ES-I3 (cell line): Measurements from ENCODE around the gene ZSWIM8.
"Not testable (repeated sequence)": the region's sequence is repeated elsewhere in the genome, so short reads cannot be mapped to it uniquely, and the experiment has no call there.

Source experiments
- H3K36me3 ChIP-seq: 2 replicates; pipeline ENCODE4 v1.6.1; 2013; ENCODE audit warnings: mild to moderate bottlenecking, low read length, control low read depth, moderate library complexity; ENCODE audit not compliant: insufficient read depth
- H3K4me1 ChIP-seq: 2 replicates; pipeline ENCODE4 v1.6.1; 2013; ENCODE audit warnings: mild to moderate bottlenecking, control low read depth, low read length; ENCODE audit not compliant: insufficient read depth
- H3K9ac ChIP-seq: 2 replicates; pipeline ENCODE4 v1.6.1; 2013; ENCODE audit warnings: low read depth, mild to moderate bottlenecking, low read length, moderate library complexity
- H3K9me3 ChIP-seq: 2 replicates; pipeline ENCODE4 v1.6.1; 2013; ENCODE audit warnings: mild to moderate bottlenecking, low read length, moderate library complexity; ENCODE audit not compliant: control insufficient read depth, insufficient read depth

The ZSWIM8 gene

GRCh38 chr10:73824146-73824725, 38.8 kb downstream of the ZSWIM8 start:
- H3K36me3 ChIP-seq = peaks cover 10% of the 10 kb centered on the region; the same call in 1 of the 2 replicates
- H3K9me3 ChIP-seq = no peaks in the 10 kb centered on the region
- H3K9ac ChIP-seq = no peak overlapping the region
- no peaks in the 10 kb centered on the region for H3K4me1 ChIP-seq

- Histone ChIP-seq H3K9me3 (no peaks in the 10 kb centered on the region), H3K9ac (no peak overlapping the region), H3K4me1 (no peaks in the 10 kb centered on the region), H3K36me3 (peaks cover 10% of the 10 kb centered on the region; the same call in 1 of the 2 replicates)
These were observed 42.1 kb downstream of the ZSWIM8 start for GRCh38 chr10:73827346-73828089.

GRCh38 chr10:73828161-73828560, 42.8 kb downstream of the ZSWIM8 start:
- no peaks in the 10 kb centered on the region for H3K4me1 ChIP-seq
- no peaks in the 10 kb centered on the region for H3K9me3 ChIP-seq
- H3K36me3 ChIP-seq = peaks cover 10% of the 10 kb centered on the region; the same call in 1 of the 2 replicates
- H3K9ac ChIP-seq = no peak overlapping the region

GRCh38 chr10:73829090-73829489, 43.7 kb downstream of the ZSWIM8 start:
- not testable (repeated sequence) for H3K36me3 ChIP-seq, H3K9me3 ChIP-seq, H3K9ac ChIP-seq, H3K4me1 ChIP-seq

- H3K4me1 ChIP-seq = no peaks in the 10 kb centered on the region
- no peaks in the 10 kb centered on the region for H3K9me3 ChIP-seq
- H3K36me3 ChIP-seq = peaks cover 5% of the 10 kb centered on the region
- no peak overlapping the region for H3K9ac ChIP-seq
These were observed 51.1 kb downstream of the ZSWIM8 start for GRCh38 chr10:73836427-73836980.

GRCh38 chr10:73837072-73837471, 51.7 kb downstream of the ZSWIM8 start:
- H3K9ac ChIP-seq = no peak overlapping the region
- peaks cover 6% of the 10 kb centered on the region for H3K36me3 ChIP-seq
- no peaks in the 10 kb centered on the region for H3K4me1 ChIP-seq
- no peaks in the 10 kb centered on the region for H3K9me3 ChIP-seq

GRCh38 chr10:73838008-73838567, 52.7 kb downstream of the ZSWIM8 start:
- Histone ChIP-seq H3K4me1 (no peaks in the 10 kb centered on the region), H3K36me3 (peaks cover 6% of the 10 kb centered on the region), H3K9me3 (no peaks in the 10 kb centered on the region), H3K9ac (no peak overlapping the region)

- Histone ChIP-seq H3K9me3 (no peaks in the 10 kb centered on the region), H3K4me1 (no peaks in the 10 kb centered on the region), H3K36me3 (peaks cover 6% of the 10 kb centered on the region), H3K9ac (no peak overlapping the region)
These were observed 53.4 kb downstream of the ZSWIM8 start for GRCh38 chr10:73838827-73839226.

GRCh38 chr10:73839276-73839966, 54.0 kb downstream of the ZSWIM8 start:
- Histone ChIP-seq H3K4me1 (no peaks in the 10 kb centered on the region), H3K9me3 (no peaks in the 10 kb centered on the region), H3K36me3 (peaks cover 6% of the 10 kb centered on the region), H3K9ac (no peak overlapping the region)

- Histone ChIP-seq H3K4me1 (no peaks in the 10 kb centered on the region), H3K9ac (no peak overlapping the region), H3K9me3 (no peaks in the 10 kb centered on the region), H3K36me3 (peaks cover 9% of the 10 kb centered on the region; the same call in 1 of the 2 replicates)
These were observed 54.6 kb downstream of the ZSWIM8 start for GRCh38 chr10:73840056-73840402.

GRCh38 chr10:73840403-73841060, 55.1 kb downstream of the ZSWIM8 start:
- no peaks in the 10 kb centered on the region for H3K4me1 ChIP-seq
- no peak overlapping the region for H3K9ac ChIP-seq
- no peaks in the 10 kb centered on the region for H3K9me3 ChIP-seq
- H3K36me3 ChIP-seq = peaks cover 9% of the 10 kb centered on the region; the same call in 1 of the 2 replicates

GRCh38 chr10:73841061-73841421, 55.6 kb downstream of the ZSWIM8 start:
- no peaks in the 10 kb centered on the region for H3K4me1 ChIP-seq
- H3K9ac ChIP-seq = no peak overlapping the region
- peaks cover 9% of the 10 kb centered on the region; the same call in 1 of the 2 replicates for H3K36me3 ChIP-seq
- no peaks in the 10 kb centered on the region for H3K9me3 ChIP-seq

- H3K9ac ChIP-seq = no peak overlapping the region
- no peaks in the 10 kb centered on the region for H3K4me1 ChIP-seq
- no peaks in the 10 kb centered on the region for H3K9me3 ChIP-seq
- peaks cover 9% of the 10 kb centered on the region; the same call in 1 of the 2 replicates for H3K36me3 ChIP-seq
These were observed 56.3 kb downstream of the ZSWIM8 start for GRCh38 chr10:73841526-73842285.
